DOHH2 (cell line): ENCODE results near the gene TMEM164.

Experiments used
- EZH2phosphoT487 ChIP-seq: fragments of 200-600 bp; sonication (generic); IDR thresholded peaks from 2 replicates; pipeline ENCODE4 v1.6.1; 2017; ENCODE audit warnings: borderline replicate concordance, mild to moderate bottlenecking, antibody characterized with exemption, low read length, moderate library complexity, mixed read lengths
- TF ChIP-seq, protein P1 (sequence below): fragments of 200-600 bp; sonication (generic); IDR thresholded peaks from one replicate; pipeline ENCODE4 v1.5.1; 2014; ENCODE audit warnings: antibody characterized with exemption, mild to moderate bottlenecking, low read depth, low read length; ENCODE audit not compliant: poor library complexity, severe bottlenecking

DNA sequence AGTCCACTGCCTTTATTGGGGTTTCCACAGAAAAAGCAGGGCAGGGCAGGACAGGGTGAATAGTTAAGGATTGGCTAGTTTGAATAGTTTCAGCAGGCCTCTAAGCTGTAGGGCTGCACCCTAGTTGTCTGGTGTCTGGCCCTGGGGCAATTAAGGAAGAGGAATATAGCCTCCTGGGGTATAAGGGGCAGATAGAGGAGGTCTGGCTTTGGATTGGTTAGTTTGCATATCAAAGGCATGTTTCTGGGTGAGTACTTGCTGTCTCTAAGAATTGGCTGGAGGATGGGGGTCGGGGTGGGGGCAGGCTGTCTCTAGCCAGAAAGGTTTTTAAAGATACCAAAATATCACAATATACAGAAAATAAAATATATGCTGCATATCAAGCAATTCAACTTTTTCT is 100.4 kb downstream of the TMEM164 start:
- TF ChIP-seq, protein P1, sequence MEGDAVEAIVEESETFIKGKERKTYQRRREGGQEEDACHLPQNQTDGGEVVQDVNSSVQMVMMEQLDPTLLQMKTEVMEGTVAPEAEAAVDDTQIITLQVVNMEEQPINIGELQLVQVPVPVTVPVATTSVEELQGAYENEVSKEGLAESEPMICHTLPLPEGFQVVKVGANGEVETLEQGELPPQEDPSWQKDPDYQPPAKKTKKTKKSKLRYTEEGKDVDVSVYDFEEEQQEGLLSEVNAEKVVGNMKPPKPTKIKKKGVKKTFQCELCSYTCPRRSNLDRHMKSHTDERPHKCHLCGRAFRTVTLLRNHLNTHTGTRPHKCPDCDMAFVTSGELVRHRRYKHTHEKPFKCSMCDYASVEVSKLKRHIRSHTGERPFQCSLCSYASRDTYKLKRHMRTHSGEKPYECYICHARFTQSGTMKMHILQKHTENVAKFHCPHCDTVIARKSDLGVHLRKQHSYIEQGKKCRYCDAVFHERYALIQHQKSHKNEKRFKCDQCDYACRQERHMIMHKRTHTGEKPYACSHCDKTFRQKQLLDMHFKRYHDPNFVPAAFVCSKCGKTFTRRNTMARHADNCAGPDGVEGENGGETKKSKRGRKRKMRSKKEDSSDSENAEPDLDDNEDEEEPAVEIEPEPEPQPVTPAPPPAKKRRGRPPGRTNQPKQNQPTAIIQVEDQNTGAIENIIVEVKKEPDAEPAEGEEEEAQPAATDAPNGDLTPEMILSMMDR, result no peak
- no peak for TF ChIP-seq EZH2phosphoT487
